Measurements from ENCODE around the gene TPCN2.

DNA sequence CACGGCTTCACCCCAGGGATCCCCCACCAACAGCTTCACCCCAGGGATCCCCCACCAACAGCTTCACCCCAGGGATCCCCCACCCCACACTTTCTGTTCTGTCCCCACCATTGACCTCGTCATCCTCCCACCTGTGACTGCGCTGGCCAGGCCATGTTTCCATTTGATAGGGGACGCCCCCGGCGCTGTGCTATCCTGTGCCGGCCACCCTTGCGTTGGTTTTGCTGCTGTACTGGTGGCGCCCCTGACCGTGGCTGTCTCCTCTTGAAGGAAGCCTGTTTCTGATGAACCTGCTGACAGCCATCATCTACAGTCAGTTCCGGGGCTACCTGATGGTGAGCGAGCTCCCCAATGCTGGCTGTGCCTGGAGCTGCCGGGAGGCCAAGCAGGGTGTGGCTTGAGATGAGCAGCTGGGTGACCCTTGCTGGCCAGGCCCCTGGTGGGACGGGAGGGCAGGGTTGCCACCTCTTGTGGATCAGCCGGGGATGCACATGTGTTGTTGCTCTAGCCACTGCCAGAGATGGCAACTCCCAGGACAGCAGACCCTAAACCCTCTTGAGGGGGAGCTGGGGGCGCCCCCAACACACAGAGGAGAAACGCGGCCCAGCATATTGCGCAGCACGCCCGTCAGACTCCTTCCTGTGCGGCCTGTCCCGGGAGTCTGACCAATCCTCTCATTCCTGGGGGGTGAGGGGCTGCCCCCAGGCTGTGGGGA is 22.5 kb downstream of the TPCN2 start:
- TF ChIP-seq GATA3 (IDR thresholded peaks at IDR 0.05; ENCODE audit: low read depth, low read length) (no peak), GATA2 (IDR thresholded peaks at IDR 0.05; ENCODE audit: low read depth, low read length) (no peak)

Data from SH-SY5Y (cell line).